GM19324 (cell line): ENCODE data around the gene GPC2.
A peak's percentile ranks its signal among the peaks of the same experiment; 100 is the strongest.
"Not testable (repeated sequence)": the region's sequence is repeated elsewhere in the genome, so short reads cannot be mapped to it uniquely, and the experiment has no call there.

Experiments used
- ATAC-seq: cut with Tn5 transposase; IDR thresholded peaks from one replicate; pipeline ENCODE4 v1.9.1; 2021; ENCODE audit warnings: mild to moderate bottlenecking, moderate library complexity; ENCODE audit not compliant: unreplicated experiment, low FRiP score

The GPC2 gene

GRCh38 chr7:100153708-100154535, 23.3 kb downstream of the GPC2 start:
- no peak for ATAC-seq

- no peak for ATAC-seq
These were observed 24.1 kb downstream of the GPC2 start for GRCh38 chr7:100152937-100153666.

GRCh38 chr7:100152404-100152803, 24.8 kb downstream of the GPC2 start:
- no peak for ATAC-seq

GRCh38 chr7:100148559-100149328, 28.4 kb downstream of the GPC2 start, which contains the start of gene LAMTOR4:
Gene LAMTOR4, plus strand, starts transcription at chr7:100148918. Its CDS starts 55 bp downstream, at chr7:100148973.
- peak; percentile 99 for ATAC-seq

- ATAC-seq: no peak
These were observed 29.0 kb downstream of the GPC2 start for GRCh38 chr7:100148225-100148558.

- ATAC-seq: no peak
These were observed 29.9 kb downstream of the GPC2 start for GRCh38 chr7:100147278-100147677.

GRCh38 chr7:100146350-100146749, 30.8 kb downstream of the GPC2 start:
- ATAC-seq: not testable (repeated sequence)

GRCh38 chr7:100142461-100142860, 34.7 kb downstream of the GPC2 start:
- no peak for ATAC-seq

- no peak for ATAC-seq
These were observed 35.6 kb downstream of the GPC2 start for GRCh38 chr7:100141555-100141949.

GRCh38 chr7:100137851-100138760, 39.1 kb downstream of the GPC2 start:
- no peak for ATAC-seq

GRCh38 chr7:100132697-100133151, 44.5 kb downstream of the GPC2 start:
- peak; percentile 54 for ATAC-seq

GRCh38 chr7:100132126-100132525, 45.1 kb downstream of the GPC2 start:
- ATAC-seq: no peak

GRCh38 chr7:100130608-100131453, 46.4 kb downstream of the GPC2 start:
- no peak for ATAC-seq

- not testable (repeated sequence) for ATAC-seq
These were observed 47.0 kb downstream of the GPC2 start for GRCh38 chr7:100130220-100130607.

- no peak for ATAC-seq
These were observed 48.6 kb downstream of the GPC2 start for GRCh38 chr7:100128637-100128963.

- no peak for ATAC-seq
These were observed 49.1 kb downstream of the GPC2 start for GRCh38 chr7:100127866-100128636.

- ATAC-seq: peak; percentile 62
These were observed 50.0 kb downstream of the GPC2 start, which contains the start of gene MBLAC1 for GRCh38 chr7:100126931-100127865. Gene MBLAC1, plus strand, starts transcription at chr7:100126967. Its CDS starts 429 bp downstream, at chr7:100127396.
